Tibial nerve (tissue), 4 donors: ENCODE results near the gene NRCAM. TPM values are rescaled to one million over a fixed set of nuclear protein-coding genes. Genes with fewer than 3 reads are reported as not detected.

ENCODE experiments used
- DNase-seq, 2 donors: peaks; one replicate each; pipeline ENCODE4 v3.0.0-alpha.2; 2019; ENCODE audit warnings: low spot score in 2 of 2
- H3K27ac ChIP-seq, 4 donors: fragments of 200-600 bp; sonication (generic) in 3 of 4; one replicate each; pipeline ENCODE4 v1.5.1; 2017 to 2019; ENCODE audit warnings: mild to moderate bottlenecking in 1 of 4
- H3K27me3 ChIP-seq, 2 donors: fragments of 200-600 bp; sonication (generic) in 1 of 2; one replicate each; pipeline versions ENCODE4 v1.5.1 to v1.6.0; 2017 to 2019
- H3K36me3 ChIP-seq, 3 donors: fragments of 200-600 bp; sonication (generic); one replicate each; pipeline ENCODE4 v1.5.1; 2018 to 2019
- H3K4me1 ChIP-seq, 4 donors: fragments of 200-600 bp; sonication (generic) in 3 of 4; one replicate each; pipeline ENCODE4 v1.5.1; 2017 to 2019
- H3K4me3 ChIP-seq, 4 donors: fragments of 200-600 bp; sonication (generic) in 3 of 4; one replicate each; pipeline ENCODE4 v1.5.1; 2017 to 2019; ENCODE audit warnings: mild to moderate bottlenecking in 1 of 4, moderate library complexity in 1 of 4
- H3K9me3 ChIP-seq, 4 donors: fragments of 200-600 bp; sonication (generic) in 3 of 4; one replicate each; pipeline ENCODE4 v1.5.1; 2017 to 2019
- CTCF ChIP-seq, 5 experiments: fragments of 200-600 bp in 3 of 5; fragments of 450-650 bp in 2 of 5; sonication (generic) in 3 of 5; IDR thresholded peaks; one replicate each; pipeline ENCODE4 v1.5.1; 2016 to 2019; ENCODE audit warnings: antibody characterized with exemption in 5 of 5, mild to moderate bottlenecking in 3 of 5, moderate library complexity in 2 of 5
- EP300 ChIP-seq, 2 donors: sonication (generic); formaldehyde crosslinking; IDR thresholded peaks; one replicate each; pipeline ENCODE4 v1.6.1; 2017; ENCODE audit warnings: antibody characterized with exemption in 2 of 2, mild to moderate bottlenecking in 1 of 2
- POLR2A ChIP-seq, 2 donors: fragments of 450-650 bp; IDR thresholded peaks; one replicate each; pipeline ENCODE4 v1.6.1; 2017; ENCODE audit warnings: antibody characterized with exemption in 2 of 2, mild to moderate bottlenecking in 2 of 2, moderate library complexity in 2 of 2
- WGBS, 2 donors: methylation state at CpG; one replicate each; pipeline ENCODE4 v1.1.5; 2018; 5-methylcytosine and 5-hydroxymethylcytosine counted together
- total RNA-seq, 4 donors: library from RNA; depleted of rRNA; stranded (reverse); fragments of >200 nt; gene quantifications; one replicate each; pipeline ENCODE4 v1.1.0, GENCODE V29; 2016

The NRCAM gene
- total RNA-seq, 4 donors from 2014 or later: 16.5 to 87.4 (median 22.4) TPM

- WGBS, 2 donors: 83 to 89% methylated on average over 1 of the region's 1 CpG
- TF ChIP-seq EP300 (IDR thresholded peaks at IDR 0.05): no peak
- H3K4me3 ChIP-seq: no peak overlapping the region
- H3K27ac ChIP-seq: no peak overlapping the region
- no peaks in the 10 kb centered on the region for H3K9me3 ChIP-seq
- DNase-seq: no peak
- no peaks in the 10 kb centered on the region for H3K36me3 ChIP-seq
- H3K4me1 ChIP-seq: peaks cover 0 to 22% (median 0%) of the 10 kb centered on the region in 4 donors
- no peaks in the 10 kb centered on the region for H3K27me3 ChIP-seq
Measured at GRCh38 chr7:108291152-108291508, 165.1 kb downstream of the NRCAM start.

DNA sequence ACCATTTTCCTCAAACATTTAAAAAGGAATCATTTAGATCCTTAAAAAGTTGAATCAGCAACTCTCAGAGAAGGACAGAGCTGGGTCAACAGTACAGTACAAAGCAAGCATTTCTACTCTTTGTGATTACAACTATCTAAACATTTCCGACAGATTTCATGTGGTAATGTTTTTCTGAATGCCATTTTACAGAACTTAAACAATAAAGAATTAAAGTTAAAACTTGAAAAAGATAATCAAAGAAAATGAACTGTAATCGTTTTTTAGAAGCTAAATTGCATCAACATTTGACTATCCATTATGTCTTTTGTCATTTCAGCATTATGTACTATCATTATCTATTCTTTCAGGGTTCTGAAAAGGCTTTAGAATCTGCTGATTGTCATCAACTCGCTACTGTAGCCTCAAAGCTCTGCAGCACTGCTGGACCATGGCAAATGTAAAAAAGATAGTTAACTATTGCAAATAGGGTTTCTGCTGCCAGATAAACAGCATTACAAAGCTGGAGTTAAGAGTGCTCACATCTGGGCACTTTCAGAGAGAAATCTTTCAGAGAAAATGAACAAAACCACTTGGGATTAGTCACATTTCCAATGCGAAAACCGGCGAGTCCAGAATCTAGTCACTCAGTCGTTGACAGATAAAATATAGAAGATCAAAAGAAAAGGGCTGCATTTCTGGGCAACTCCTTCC lies 165.6 kb downstream of the NRCAM start:
- H3K9me3 ChIP-seq: no peaks in the 10 kb centered on the region
- WGBS, 2 donors: 49 to 51% methylated on average over 7 of the region's 7 CpGs
- H3K4me1 ChIP-seq: peaks cover 0 to 22% (median 0%) of the 10 kb centered on the region in 4 donors
- no peak overlapping the region for H3K27ac ChIP-seq
- no peak for DNase-seq
- TF ChIP-seq CTCF (IDR thresholded peaks at IDR 0.05): no peak
- TF ChIP-seq EP300 (IDR thresholded peaks at IDR 0.05): no peak
- no peak for TF ChIP-seq POLR2A (IDR thresholded peaks at IDR 0.05)
- no peaks in the 10 kb centered on the region for H3K36me3 ChIP-seq
- no peak overlapping the region for H3K4me3 ChIP-seq
- no peaks in the 10 kb centered on the region for H3K27me3 ChIP-seq

- Histone ChIP-seq H3K27ac (no peak overlapping the region), H3K27me3 (no peaks in the 10 kb centered on the region), H3K4me1 (peaks cover 0 to 21% (median 0%) of the 10 kb centered on the region in 4 donors), H3K4me3 (no peak overlapping the region), H3K9me3 (no peaks in the 10 kb centered on the region), H3K36me3 (no peaks in the 10 kb centered on the region)
- WGBS, 2 donors: 76 to 85% methylated on average over 1 of the region's 1 CpG
- DNase-seq: no peak
- TF ChIP-seq EP300 (IDR thresholded peaks at IDR 0.05) (no peak), CTCF (IDR thresholded peaks at IDR 0.05) (no peak), POLR2A (IDR thresholded peaks at IDR 0.05) (no peak)
Measured at GRCh38 chr7:108289852-108290251, 166.4 kb downstream of the NRCAM start.

DNA sequence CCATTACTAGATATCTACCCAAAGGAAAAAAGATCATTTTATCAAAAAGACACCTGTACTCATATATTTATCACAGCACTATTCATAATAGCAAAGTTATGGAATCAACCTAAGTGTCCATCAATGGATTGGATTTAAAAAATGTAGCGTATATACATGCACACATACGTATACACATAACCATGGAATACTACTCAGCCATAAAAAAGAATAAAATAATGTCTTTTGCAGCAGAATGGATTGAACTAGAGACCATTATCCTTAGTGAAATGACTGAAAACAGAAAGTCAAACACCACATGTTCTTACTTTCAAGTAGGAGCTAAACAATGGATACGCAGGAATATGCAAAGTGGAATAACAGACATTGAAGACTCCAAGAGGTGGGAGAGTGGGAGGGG lies 168.4 kb downstream of the NRCAM start:
- no peak for TF ChIP-seq CTCF (IDR thresholded peaks at IDR 0.05)
- no peak for TF ChIP-seq EP300 (IDR thresholded peaks at IDR 0.05)
- no peak for TF ChIP-seq POLR2A (IDR thresholded peaks at IDR 0.05)
- 81 to 96% methylated on average over 3 of the region's 3 CpGs for WGBS, 2 donors
- no peaks in the 10 kb centered on the region for H3K36me3 ChIP-seq

GRCh38 chr7:108286290-108286904 lies 169.8 kb downstream of the NRCAM start:
- DNase-seq: no peak
- no peak for TF ChIP-seq EP300 (IDR thresholded peaks at IDR 0.05)
- no peak for TF ChIP-seq POLR2A (IDR thresholded peaks at IDR 0.05)
- no peak for TF ChIP-seq CTCF (IDR thresholded peaks at IDR 0.05)
- no peaks in the 10 kb centered on the region for H3K36me3 ChIP-seq
- WGBS, 2 donors: 90 to 93% methylated on average over 9 of the region's 9 CpGs
- H3K4me1 ChIP-seq: peaks cover 0 to 4% (median 0%) of the 10 kb centered on the region in 4 donors
- no peaks in the 10 kb centered on the region for H3K9me3 ChIP-seq
- H3K4me3 ChIP-seq: no peak overlapping the region
- no peak overlapping the region for H3K27ac ChIP-seq
- no peaks in the 10 kb centered on the region for H3K27me3 ChIP-seq

More for the DNA sequence above, 168.4 kb downstream of the NRCAM start:
- DNase-seq: no peak
- Histone ChIP-seq H3K27me3 (no peaks in the 10 kb centered on the region), H3K4me3 (no peak overlapping the region), H3K27ac (no peak overlapping the region), H3K4me1 (peaks cover 0 to 11% (median 0%) of the 10 kb centered on the region in 4 donors), H3K9me3 (no peaks in the 10 kb centered on the region)
